Activated naive CD4-positive, alpha-beta T cell treated with anti-CD3 and anti-CD28 coated beads for 36 hours (primary cell): Measurements from ENCODE around the gene PTPRN2. TPM values are rescaled to one million over a fixed set of nuclear protein-coding genes. Genes with fewer than 3 reads are reported as not detected.

ENCODE experiments used
- CTCF ChIA-PET: fragments of 350-600 bp; sonication (Branson Sonifier 250); formaldehyde crosslinking; loops from one replicate; lab custom pipeline; 2021; ENCODE audit warnings: antibody characterized with exemption; lab: Charles Lee
- DNase-seq: peaks from one replicate; pipeline ENCODE4 v3.0.0-alpha.2; 2020
- H3K27ac Mint-ChIP-seq: one replicate; pipeline ENCODE4 v1.8.0; 2021; ENCODE audit warnings: mild to moderate bottlenecking, mixed read lengths
- H3K27me3 Mint-ChIP-seq: one replicate; pipeline ENCODE4 v1.8.0; 2021; ENCODE audit warnings: low read depth, mixed read lengths
- H3K36me3 Mint-ChIP-seq: one replicate; pipeline ENCODE4 v1.8.0; 2021; ENCODE audit warnings: low read depth, mixed read lengths
- H3K4me1 Mint-ChIP-seq: one replicate; pipeline ENCODE4 v1.8.0; 2021; ENCODE audit warnings: low read depth, mixed read lengths
- H3K4me3 Mint-ChIP-seq: one replicate; pipeline ENCODE4 v1.8.0; 2021; ENCODE audit warnings: mild to moderate bottlenecking, moderate library complexity, mixed read lengths
- H3K9me3 Mint-ChIP-seq: one replicate; pipeline ENCODE4 v1.8.0; 2021; ENCODE audit warnings: mixed read lengths
- intact Hi-C: fragments of 100-400 bp; cut with micrococcal nuclease; formaldehyde crosslinking; loops from one replicate; pipeline ENCODE4 v1.15.1; 2023
- total RNA-seq, 2 experiments: library from RNA; stranded (reverse); gene quantifications; one replicate each; pipeline ENCODE4 v1.2.3, GENCODE V29; 2021

The PTPRN2 gene
- total RNA-seq, 2 experiments from 2014 or later, result 0.54 to 0.62 TPM

DNA sequence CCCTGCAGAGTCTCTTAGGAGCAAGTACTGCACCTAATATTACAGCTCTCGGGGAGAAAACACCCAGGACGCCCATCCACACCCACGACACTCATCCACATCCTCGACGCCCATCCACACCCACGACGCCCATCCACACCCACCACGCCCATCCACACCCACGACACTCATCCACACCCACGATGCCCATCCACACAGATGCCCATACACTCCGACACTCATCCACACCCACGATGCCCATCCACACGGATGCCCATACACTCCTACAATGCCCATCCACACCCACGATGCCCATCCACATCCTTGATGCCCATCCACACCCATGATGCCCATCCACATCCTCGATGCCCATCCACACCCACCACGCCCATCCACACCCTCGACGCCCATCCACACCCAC lies 503.1 kb downstream of the PTPRN2 start:
- Mint-ChIP-seq H3K9me3 (peaks cover 3% of the 10 kb centered on the region), H3K4me3 (no peak overlapping the region), H3K4me1 (no peaks in the 10 kb centered on the region), H3K36me3 (no peaks in the 10 kb centered on the region), H3K27ac (no peak overlapping the region), H3K27me3 (no peaks in the 10 kb centered on the region)
- CTCF ChIA-PET, result no interaction called here
- no peak for DNase-seq
- intact Hi-C loops, result no loop called here

DNA sequence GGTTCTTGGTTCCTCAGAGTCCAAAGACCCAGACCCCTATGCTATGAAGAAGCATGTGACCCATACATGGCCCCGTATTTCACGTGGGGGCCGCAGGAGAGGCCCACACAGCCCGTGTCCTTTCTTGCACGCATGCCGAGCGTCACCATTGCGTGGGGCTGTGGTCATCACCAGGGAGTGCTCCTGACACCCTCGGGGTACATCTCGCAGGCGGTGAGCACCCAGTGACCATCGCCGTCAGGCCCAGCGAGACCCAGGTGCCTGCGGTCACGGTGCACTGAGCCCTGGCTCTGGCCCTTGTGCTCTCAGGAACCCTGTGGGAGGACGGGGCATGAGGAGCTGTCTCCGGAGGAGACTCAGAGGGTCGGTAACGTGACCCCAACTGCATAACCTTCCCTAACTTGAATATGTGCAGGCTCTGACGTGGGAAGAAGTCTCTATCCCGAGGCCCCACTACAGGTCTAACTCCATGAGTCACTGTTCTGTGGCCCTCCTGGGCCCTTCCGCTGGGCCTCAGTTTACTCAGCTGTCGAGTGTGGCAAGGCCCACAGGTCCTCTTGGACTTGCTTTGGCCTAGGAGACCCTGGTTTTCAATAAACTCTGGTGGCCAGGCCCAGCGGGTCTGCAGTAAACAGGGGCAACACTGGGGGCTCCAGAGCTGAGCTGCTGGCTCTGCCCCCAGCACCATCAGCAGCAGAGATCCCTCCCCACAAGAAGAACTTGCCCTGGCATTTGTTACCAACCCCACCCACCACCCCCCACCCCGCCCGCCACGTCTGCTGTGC lies 503.9 kb downstream of the PTPRN2 start:
- DNase-seq, result no peak
- H3K27ac Mint-ChIP-seq, result no peak overlapping the region
- CTCF ChIA-PET, result no interaction called here
- intact Hi-C loops, result no loop called here
- no peaks in the 10 kb centered on the region for H3K27me3 Mint-ChIP-seq
- H3K36me3 Mint-ChIP-seq, result no peaks in the 10 kb centered on the region
- H3K4me3 Mint-ChIP-seq, result no peak overlapping the region
- no peaks in the 10 kb centered on the region for H3K4me1 Mint-ChIP-seq
- peaks cover 3% of the 10 kb centered on the region for H3K9me3 Mint-ChIP-seq

- H3K9me3 Mint-ChIP-seq, result peaks cover 3% of the 10 kb centered on the region
- no peak for DNase-seq
- H3K27ac Mint-ChIP-seq, result no peak overlapping the region
- H3K4me1 Mint-ChIP-seq, result no peaks in the 10 kb centered on the region
- no peak overlapping the region for H3K4me3 Mint-ChIP-seq
- CTCF ChIA-PET, result no interaction called here
- H3K27me3 Mint-ChIP-seq, result no peaks in the 10 kb centered on the region
- H3K36me3 Mint-ChIP-seq, result no peaks in the 10 kb centered on the region
- intact Hi-C loops, result no loop called here
These were observed 504.9 kb downstream of the PTPRN2 start for GRCh38 chr7:158082761-158083160.

DNA sequence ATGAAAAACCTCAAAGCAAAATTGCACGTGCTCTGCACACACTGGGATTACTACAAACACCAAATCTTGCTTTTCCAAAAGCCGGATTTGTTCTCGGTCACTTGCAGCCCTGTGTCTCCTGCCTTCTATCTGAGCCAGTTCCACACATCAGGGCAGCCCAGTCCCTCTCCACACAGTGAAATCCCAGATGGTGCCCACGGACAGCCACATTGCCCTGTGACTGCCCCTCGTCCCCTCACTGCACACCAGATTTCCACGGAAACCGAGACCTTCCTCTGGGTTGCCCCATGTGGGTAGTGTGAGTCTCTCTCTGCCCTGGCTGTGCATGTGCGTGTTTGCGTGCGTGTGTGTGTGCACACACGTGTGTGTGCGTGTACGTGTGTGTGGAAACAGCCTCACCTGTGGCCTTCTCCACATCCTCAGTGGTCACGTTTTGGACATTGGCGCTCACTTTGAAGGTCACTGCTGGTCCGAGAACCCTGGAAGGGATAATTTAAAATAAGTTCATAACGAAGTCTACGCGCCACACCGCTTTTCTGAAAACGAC lies 506.7 kb downstream of the PTPRN2 start:
- no peak for DNase-seq
- no peaks in the 10 kb centered on the region for H3K4me1 Mint-ChIP-seq
- H3K36me3 Mint-ChIP-seq, result no peaks in the 10 kb centered on the region
- H3K27me3 Mint-ChIP-seq, result no peaks in the 10 kb centered on the region
- H3K4me3 Mint-ChIP-seq, result no peak overlapping the region
- CTCF ChIA-PET, result no interaction called here
- H3K9me3 Mint-ChIP-seq, result no peaks in the 10 kb centered on the region
- intact Hi-C loops, result no loop called here
- H3K27ac Mint-ChIP-seq, result no peak overlapping the region

DNA sequence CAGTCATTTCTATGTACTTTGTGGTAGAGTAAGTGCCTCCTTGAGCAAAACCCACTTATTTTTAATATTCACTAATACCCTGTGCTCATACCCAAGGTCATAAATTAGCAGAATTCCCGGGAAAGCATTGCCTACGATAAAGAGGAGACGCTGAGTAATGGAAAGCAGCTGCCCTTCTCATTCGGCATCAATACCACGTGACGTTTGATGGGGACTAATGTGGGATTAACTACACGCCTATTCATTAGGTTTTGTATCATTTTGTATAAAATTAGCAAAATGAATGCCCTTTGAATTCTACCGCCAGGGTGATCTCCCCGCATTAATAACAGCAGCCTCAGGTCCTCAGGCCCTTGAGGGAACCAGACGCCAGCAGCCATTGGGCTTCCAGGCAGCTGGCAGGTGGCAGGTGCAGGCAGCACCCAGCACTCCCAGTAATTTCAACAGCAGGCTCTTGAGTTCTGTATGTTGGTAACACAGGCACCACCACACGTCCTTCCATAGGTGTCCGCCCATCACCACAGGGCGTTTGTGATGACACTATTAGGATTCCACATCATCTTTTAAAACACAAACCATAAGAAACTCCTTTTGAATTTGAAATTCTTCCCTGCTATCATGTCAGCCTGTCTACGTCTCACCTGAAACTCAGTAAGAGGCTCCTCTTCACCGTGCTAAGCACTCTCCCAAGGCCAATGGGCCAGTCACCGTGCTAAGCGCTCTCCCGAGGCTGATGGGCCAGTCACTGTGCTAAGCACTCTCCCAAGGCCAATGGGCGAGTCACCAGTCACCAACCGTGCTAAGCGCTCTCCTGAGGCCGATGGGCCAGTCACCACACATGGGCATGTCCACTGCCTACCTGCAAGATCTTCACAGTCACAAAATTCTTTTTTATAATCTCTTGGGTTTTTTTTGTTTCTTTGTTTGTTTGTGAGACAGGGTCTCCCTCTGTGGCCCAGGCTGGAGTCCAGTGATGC lies 509.4 kb downstream of the PTPRN2 start:
- Mint-ChIP-seq H3K4me1 (no peaks in the 10 kb centered on the region), H3K9me3 (no peaks in the 10 kb centered on the region), H3K27ac (no peak overlapping the region), H3K27me3 (no peaks in the 10 kb centered on the region), H3K36me3 (no peaks in the 10 kb centered on the region), H3K4me3 (no peak overlapping the region)
- no peak for DNase-seq
- intact Hi-C loops, result no loop called here
- CTCF ChIA-PET, result no interaction called here

- H3K27ac Mint-ChIP-seq, result no peak overlapping the region
- H3K4me1 Mint-ChIP-seq, result no peaks in the 10 kb centered on the region
- H3K9me3 Mint-ChIP-seq, result no peaks in the 10 kb centered on the region
- no peaks in the 10 kb centered on the region for H3K27me3 Mint-ChIP-seq
- H3K4me3 Mint-ChIP-seq, result no peak overlapping the region
- DNase-seq, result no peak
- CTCF ChIA-PET, result no interaction called here
- intact Hi-C loops, result no loop called here
- no peaks in the 10 kb centered on the region for H3K36me3 Mint-ChIP-seq
These were observed 510.3 kb downstream of the PTPRN2 start for GRCh38 chr7:158077151-158077840.

DNA sequence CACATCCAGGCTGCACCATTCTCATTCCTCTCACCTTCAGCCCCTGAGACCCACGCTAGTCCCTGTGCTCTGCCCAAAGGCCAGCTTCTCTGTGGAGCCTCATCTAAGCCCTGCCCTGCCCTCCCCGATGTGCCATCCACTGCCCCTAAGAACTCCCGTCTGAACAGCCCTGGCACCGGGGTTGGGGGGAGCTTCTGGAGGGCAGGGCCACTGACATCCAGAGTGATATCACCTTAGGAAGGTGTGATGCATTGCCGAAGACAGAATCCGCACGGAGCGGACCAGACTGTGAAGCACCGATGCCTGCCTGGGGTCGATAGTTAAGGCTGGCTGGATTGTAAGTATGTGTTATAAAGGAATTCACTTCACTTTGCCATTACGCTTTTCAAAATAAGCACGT lies 511.0 kb downstream of the PTPRN2 start:
- H3K4me1 Mint-ChIP-seq, result no peaks in the 10 kb centered on the region
- H3K27me3 Mint-ChIP-seq, result no peaks in the 10 kb centered on the region
- CTCF ChIA-PET, result no interaction called here
- no peak overlapping the region for H3K4me3 Mint-ChIP-seq
- intact Hi-C loops, result no loop called here
- H3K27ac Mint-ChIP-seq, result no peak overlapping the region
- H3K36me3 Mint-ChIP-seq, result no peaks in the 10 kb centered on the region
- H3K9me3 Mint-ChIP-seq, result no peaks in the 10 kb centered on the region
- DNase-seq, result no peak

DNA sequence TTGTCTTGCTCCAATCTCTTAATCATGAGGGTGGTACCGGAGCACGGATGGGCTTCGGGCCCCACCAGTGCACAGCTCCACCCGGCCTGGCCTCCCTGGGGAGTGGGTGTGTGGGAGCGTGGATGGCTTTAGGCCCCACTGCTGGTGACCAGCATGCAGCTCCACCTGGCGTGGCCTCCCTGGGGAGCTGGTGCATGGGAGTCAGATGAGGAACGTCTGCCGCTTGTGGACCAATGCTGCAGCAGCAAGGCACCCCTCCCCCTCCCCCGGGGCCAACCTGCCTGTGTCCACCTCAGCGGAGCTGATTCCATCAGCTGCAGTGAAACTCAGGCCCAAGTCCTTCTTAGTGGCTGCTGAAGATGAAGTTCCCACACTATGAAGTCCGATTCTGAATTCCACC lies 511.4 kb downstream of the PTPRN2 start:
- DNase-seq, result no peak
- Mint-ChIP-seq H3K27ac (no peak overlapping the region), H3K4me3 (no peak overlapping the region), H3K4me1 (no peaks in the 10 kb centered on the region), H3K36me3 (no peaks in the 10 kb centered on the region), H3K9me3 (no peaks in the 10 kb centered on the region), H3K27me3 (no peaks in the 10 kb centered on the region)
- CTCF ChIA-PET, result no interaction called here
- intact Hi-C loops, result no loop called here

DNA sequence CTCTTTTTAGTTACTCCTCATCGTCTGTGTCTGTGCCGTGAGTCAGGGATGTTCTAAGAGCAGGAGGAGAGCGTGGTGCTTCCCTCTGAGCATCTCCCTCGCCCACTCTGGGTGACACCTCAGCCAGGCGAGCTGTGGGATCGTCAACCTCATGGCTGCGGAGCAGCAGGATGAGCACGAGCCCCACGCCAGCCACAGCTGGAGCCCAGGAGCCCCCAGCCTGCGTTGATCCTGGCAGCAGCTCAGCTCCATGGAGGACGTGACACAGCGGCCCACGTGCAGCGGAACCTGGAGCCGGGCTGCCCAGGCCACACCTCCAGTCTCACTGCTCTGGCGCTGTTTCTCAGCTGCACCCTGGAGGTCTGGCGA lies 512.0 kb downstream of the PTPRN2 start:
- CTCF ChIA-PET, result no interaction called here
- Mint-ChIP-seq H3K9me3 (no peaks in the 10 kb centered on the region), H3K36me3 (no peaks in the 10 kb centered on the region), H3K27ac (no peak overlapping the region), H3K4me3 (no peak overlapping the region), H3K27me3 (no peaks in the 10 kb centered on the region), H3K4me1 (no peaks in the 10 kb centered on the region)
- DNase-seq, result no peak
- intact Hi-C loops, result no loop called here

GRCh38 chr7:158074896-158075632 lies 512.6 kb downstream of the PTPRN2 start:
- intact Hi-C loops, result no loop called here
- H3K4me1 Mint-ChIP-seq, result no peaks in the 10 kb centered on the region
- H3K9me3 Mint-ChIP-seq, result peaks cover 1% of the 10 kb centered on the region
- no peaks in the 10 kb centered on the region for H3K27me3 Mint-ChIP-seq
- H3K4me3 Mint-ChIP-seq, result no peak overlapping the region
- CTCF ChIA-PET, result no interaction called here
- no peak overlapping the region for H3K27ac Mint-ChIP-seq
- no peak for DNase-seq
- no peaks in the 10 kb centered on the region for H3K36me3 Mint-ChIP-seq

DNA sequence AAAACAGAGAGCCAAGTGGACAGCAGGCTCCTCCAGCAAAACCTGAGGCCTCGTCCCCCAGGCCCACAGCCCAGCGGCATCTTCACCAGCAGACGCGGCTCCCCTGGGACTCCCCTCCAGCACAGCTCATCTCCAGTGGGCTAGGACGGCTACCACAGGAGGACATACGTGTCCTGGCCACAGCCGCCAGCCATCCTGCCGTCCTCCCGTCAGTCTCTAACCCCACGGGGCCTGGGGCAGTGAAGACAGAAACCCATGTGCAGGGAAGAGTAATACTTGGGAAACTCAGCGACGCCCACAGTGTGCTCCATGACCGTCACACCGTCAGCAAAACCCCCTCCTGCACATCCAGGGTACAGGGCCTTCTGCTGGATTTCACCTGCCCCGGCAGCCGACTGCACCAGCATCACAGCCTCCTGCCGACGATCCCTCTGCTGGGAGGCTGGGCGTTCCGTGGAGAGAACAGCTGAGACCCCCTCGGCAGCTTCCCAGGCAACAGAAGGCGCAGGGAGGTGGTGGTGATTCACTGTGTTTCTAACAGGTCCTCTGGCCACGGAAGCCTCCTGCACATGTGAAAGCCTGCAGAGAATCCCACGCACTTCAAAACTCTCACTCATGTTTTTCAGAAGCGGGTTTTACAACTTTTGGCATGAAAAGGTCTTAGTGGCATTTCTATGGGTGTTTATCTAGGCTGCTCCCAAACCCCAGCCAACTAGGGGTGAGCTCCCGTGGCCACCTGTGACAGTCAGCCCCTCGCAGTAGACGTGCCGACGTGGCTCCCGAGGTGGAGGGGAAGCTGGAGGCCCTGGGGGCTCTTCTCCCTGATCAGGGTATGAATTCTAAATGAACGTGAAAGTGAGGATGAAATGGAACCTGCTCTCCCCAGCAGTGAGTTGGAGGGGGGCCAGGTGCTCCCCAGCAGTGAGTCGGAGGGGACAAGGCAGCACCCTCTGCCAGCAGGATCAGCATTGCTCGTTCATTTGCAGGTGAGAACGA lies 513.5 kb downstream of the PTPRN2 start:
- no peak for DNase-seq
- Mint-ChIP-seq H3K27me3 (no peaks in the 10 kb centered on the region), H3K4me3 (no peak overlapping the region), H3K36me3 (no peaks in the 10 kb centered on the region), H3K9me3 (peaks cover 2% of the 10 kb centered on the region), H3K4me1 (no peaks in the 10 kb centered on the region), H3K27ac (no peak overlapping the region)
- intact Hi-C loops, result no loop called here
- CTCF ChIA-PET, result no interaction called here
